ENCODE data around the gene CCDC71.

CCDC71 gene

DNA sequence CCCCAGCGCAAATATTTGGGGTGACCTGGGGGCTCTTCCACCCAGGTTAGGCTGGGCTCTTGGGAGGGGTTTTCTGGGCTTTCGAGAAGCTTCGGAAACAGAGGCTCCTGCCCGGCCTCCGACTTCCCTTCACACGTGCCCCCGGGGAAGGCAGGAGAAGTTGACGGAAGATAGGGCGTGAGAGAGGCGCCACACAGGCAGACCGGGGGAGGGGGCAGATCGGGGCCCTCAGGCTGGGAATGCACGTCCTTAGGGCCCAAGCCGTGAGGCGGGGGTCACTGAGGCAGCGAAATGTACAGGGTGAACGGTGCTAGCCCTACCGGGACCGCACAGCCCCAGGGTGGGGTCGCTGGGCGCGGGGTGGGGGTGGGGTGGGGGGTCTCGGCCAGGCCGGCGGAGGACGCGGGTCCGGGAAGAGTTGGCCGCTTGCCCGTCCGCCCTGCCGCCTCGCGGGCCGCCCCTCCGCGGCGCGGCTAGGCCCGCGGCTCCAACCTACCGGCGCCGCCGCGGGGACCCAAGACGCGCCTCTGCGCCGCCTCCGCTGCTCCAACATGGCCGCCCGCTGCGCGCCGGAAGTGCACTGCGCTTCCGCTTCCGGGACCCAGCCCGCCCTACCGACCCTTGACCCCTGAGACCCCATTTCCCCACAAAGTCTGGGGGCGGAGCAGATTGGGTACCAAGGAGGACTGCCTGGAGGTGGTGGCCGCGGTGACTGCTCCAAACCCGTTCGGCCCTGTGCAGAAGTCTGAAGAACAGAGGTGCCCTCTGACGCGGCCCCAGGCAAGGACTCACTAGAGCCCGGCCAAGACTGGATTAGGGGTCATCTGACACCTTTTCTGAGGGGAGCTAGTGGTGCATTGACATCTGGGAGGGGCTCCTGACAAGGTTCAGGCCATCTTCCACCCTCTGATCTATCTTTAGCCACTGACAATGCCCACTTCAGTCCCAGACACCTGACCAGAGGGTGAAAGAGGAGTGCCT lies at the start of gene CCDC71:
Gene CCDC71 (minus strand): TSS at position 561 of the 981 bp plus-strand sequence. CDS start 2,123 bp downstream, outside the sequence.
- DNase-seq: peak; percentile 73

DNA sequence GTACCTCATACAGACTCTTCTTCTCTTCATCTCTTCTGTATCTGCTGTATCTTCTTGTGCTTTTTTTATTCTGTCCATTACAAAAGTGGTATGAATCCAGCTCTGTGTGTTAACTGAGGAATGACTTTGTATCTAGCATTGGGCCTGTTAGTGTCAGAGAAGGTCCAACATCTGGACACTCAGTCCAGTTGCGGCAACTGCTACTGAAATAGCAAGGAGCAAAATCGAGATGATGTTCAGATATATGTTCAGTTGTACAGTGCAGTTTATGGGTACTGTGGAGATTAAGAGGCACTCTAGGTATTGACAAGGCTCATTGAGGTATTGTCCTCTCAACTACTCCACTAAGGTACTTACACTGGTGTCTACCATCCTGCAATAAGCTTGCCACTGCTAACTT lies 47.9 kb upstream of the CCDC71 start:
- DNase-seq: no peak

DNA sequence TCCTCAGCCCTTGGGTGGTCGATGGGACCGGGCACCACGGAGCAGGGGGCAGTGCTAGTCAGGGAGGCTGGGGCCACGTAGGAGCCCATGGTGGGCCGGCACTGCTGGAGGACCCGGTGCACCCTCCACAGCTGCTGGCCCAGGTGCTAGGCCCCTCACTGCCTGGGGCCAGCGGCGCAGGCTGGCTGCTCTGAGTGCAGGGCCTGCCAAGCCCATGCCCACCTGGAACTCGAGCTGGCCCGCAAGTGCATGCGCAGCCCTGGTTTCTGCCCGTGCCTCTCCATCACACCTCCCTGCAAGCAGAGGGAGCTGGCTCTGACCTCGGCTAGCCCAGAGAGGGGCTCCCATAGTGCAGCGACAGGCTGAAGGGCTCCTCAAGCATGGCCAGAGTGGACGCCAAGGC lies 47.4 kb upstream of the CCDC71 start:
- DNase-seq: no peak

DNA sequence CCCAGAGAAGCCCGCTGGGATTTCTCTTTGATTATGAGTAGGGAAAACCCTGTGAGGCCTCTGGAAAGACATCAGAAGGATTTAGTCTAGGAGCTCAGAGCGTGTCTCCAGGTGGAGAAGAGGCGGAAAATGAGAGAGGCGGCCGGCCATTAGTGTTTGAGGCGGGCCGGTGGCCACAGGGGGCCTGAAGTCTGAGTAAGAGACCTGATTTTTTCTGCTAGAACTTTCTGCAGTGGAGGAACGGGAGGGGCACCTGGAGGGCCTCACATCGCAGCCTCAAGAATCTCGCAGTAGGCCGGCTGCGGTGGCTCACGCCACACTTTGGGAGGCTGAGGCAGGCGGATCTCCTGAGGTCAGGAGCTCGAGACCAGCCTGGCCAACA lies 33.8 kb upstream of the CCDC71 start:
- DNase-seq: no peak

DNA sequence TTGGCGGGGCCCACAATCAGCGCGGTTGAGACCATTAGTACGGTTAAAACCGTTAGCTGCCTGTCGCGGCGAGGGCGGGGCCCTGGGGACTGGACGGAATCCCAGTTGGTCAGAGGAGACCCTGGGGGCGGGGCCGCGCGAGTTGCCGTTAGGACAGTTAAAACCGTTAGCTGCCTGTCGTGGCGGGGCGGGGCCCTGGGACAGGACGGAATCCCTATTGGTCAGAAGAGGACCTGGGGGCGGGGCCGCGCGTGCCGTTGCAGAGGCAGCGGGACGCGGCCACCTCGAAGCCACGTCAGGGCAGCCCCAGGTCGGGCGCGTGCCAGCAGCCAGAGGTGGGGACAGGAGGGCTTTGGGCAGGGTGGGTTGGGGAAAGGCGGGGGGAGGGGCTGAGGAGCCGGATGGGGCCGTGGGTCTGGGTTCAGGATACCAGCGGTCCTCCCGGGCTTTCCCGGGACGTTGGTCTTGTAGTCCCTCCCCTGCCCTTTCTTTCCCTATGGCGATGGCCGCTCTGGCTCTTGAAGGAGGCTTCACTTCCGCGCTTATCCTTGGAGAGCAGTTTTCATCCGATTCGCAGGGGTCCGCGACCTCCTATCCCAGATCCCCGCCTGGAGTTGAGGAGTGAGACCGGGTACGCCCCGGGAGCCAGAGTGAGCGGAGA lies 33.2 kb upstream of the CCDC71 start:
- peak; percentile 60 for DNase-seq

GRCh38 chr3:49198611-49199230 lies 32.6 kb upstream of the CCDC71 start:
- DNase-seq: no peak

DNA sequence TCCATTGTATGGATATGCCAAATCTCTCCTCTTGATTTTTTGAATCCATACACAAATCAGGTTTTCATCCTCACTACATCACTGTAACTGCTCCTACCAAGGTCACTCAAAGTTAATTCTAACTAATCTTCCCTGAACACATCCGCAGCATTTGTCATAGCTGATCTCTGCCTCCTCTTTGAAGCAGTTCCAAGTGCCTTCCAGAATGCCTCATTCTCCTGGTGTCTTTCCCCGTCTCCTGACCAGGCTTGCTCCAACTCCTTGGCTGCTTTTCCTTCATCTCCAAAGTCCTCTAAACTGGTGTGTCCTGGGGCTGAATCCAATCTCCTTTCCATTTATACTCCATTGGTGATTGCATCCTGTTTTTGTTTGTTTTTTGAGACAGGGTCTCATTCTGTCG lies 32.0 kb upstream of the CCDC71 start:
- DNase-seq: no peak

DNA sequence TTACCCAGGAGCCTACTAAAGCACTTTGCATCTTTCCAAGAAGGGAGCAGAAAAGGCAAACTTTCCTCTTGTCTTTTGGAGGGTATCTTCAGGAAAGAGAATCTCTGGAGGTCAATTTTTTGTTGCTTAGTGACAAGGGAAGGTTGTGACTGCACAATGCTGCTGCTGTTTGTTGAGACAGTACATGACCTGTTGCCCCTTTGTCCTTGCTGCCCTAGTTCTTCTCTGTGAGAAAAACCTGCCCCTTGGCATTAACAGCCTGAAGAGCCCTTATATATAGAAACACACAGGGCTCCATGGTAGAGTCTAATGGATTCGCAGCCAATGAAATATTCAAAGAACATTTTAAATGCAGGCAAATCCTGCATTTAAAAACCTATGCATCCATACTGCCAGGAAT lies 25.6 kb upstream of the CCDC71 start:
- DNase-seq: no peak

GRCh38 chr3:49183873-49184272 lies 17.7 kb upstream of the CCDC71 start:
- DNase-seq: no peak

GRCh38 chr3:49182682-49183081 lies 16.6 kb upstream of the CCDC71 start:
- DNase-seq: no peak

- DNase-seq: no peak
Measured at GRCh38 chr3:49181351-49181750, 15.2 kb upstream of the CCDC71 start.

- DNase-seq: no peak
Measured at GRCh38 chr3:49180116-49180515, 14.0 kb upstream of the CCDC71 start.

GRCh38 chr3:49177073-49177472 lies 10.9 kb upstream of the CCDC71 start:
- no peak for DNase-seq

- DNase-seq: no peak
Measured at GRCh38 chr3:49175530-49175929, 9.4 kb upstream of the CCDC71 start.

GRCh38 chr3:49174397-49174985 lies 8.4 kb upstream of the CCDC71 start:
- DNase-seq: no peak

DNA sequence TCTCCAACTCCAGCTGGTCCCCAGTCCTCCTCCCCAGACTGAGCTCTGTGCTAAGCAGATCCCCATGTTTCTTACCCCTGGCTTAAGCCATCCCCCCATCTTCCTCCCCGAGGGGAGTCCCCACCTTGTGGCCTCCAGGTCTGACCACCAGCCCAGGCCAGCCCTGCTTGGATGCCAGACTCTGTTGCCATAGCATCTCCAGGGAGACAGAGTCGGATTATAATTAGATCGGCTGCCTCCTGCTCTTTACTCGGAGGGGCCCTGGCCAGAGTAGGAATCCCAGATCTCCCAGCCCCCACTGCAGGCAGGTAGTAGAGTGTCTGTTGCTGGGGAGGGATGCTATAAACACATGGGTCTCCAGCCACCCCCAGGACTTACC lies 7.7 kb upstream of the CCDC71 start:
- DNase-seq: no peak

GRCh38 chr3:49173116-49173791 lies 7.1 kb upstream of the CCDC71 start:
- no peak for DNase-seq

DNA sequence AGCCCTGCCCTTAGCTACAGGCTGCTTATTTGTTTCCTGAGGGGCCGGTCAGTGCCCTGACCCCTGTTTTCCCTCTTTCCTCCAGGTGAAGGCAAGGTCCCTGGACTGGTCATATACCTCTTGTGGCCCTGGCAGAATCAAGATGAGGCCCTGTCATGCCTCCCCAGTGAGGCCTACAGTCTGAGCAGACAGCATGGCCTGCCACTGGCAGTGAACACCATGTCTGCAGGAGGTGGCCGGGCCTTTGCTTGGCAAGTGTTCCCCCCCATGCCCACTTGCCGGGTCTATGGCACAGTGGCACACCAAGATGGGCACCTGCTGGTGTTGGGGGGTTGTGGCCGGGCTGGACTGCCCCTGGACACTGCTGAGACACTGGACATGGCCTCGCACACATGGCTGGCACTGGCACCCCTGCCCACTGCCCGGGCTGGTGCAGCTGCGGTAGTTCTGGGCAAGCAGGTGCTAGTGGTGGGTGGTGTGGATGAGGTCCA lies 6.5 kb upstream of the CCDC71 start:
- DNase-seq: no peak

DNA sequence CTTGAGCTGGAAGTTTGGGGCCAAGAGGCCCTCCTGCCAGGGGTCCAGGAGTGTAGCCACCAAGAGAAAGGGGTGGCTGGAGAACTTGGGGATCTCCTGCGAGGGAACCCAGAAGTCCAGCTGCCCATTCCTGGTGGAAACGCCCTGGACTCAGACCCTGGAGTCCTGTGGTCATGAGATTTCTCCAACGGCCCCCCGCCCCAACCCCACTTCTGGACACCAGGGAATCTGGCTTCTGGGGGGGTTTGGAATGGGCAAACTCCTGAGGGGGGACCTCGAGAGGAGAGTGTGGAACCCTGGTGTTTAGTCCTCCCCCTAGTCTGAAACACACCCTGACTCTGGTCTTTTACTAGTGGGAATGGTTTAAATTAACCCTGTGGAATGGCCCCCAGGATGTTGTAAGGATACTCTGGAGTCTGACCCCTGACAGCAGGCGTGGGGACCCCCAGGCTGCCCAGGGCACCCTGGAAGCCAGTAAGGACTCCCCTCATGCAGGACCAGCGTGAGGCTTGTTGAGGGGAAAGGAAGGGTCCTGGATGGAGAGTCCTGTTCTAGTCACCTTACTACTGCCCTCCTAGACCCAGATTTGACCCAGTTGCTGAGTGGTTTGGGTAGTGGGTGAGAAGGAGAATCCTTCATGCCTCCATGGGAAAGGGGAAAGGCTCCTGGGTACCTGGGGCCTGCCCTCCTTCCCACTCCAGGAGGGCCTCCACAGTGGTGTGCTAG lies 5.8 kb upstream of the CCDC71 start:
- no peak for DNase-seq

GRCh38 chr3:49171119-49171774 lies 5.1 kb upstream of the CCDC71 start, which contains the start of gene KLHDC8B:
Gene KLHDC8B, plus strand, starts transcription at chr3:49171598. Its CDS starts 1,172 bp downstream, at chr3:49172770.
- peak; percentile 96 for DNase-seq

DNA sequence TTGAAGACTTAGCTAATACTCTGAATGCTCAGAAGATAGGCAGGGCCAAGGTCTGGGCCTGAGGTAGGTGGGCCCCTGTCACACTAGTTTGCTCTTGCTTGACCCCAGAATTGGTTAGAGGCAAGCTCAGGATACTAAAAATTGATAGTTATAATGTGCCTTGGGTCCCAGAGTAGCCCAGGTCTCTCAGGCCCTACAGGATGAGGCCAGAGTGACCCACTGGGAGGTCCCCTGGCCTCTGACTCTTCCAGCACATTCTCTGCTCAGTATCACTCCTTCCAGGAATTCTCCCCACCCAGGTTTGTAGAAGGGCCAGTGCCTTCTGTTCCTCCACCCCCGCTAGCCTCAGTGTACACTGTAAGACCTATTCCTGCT lies 4.6 kb upstream of the CCDC71 start:
- DNase-seq: no peak
